Measurements from ENCODE around the gene COL6A5. TPM values are rescaled to one million over a fixed set of nuclear protein-coding genes. Genes with fewer than 3 reads are reported as not detected.

COL6A5 gene
- total RNA-seq (2021; fragmentation: NEBNext Ultra II Directional; extraction: Animal tissue kit (Norgen Biotek cat#: 25700)) = not detected
- long read RNA-seq = 0 reads

GRCh38 chr3:130345487-130346079 is at the start of gene COL6A5:
COL6A5 (plus strand) TSS chr3:130345672; CDS start chr3:130373639, 27,967 bp downstream.
- no peak for TF ChIP-seq CTCF (IDR thresholded peaks at IDR 0.05)
- H3K4me1 Mint-ChIP-seq (ENCODE audit: low read depth) = no peaks in the 10 kb centered on the region
- no peak within 1 kb of the TSS for H3K27ac Mint-ChIP-seq
- no peaks in the 10 kb centered on the region; the same call in 1 of the 2 replicates for H3K27me3 Mint-ChIP-seq (ENCODE audit: insufficient read depth)
- peaks cover 20% of the 10 kb centered on the region for H3K9me3 Mint-ChIP-seq
- H3K36me3 Mint-ChIP-seq (ENCODE audit: low read depth) = no peaks in the 10 kb centered on the region
- DNase-seq = no peak
- H3K4me3 Mint-ChIP-seq = no peak within 1 kb of the TSS

DNA sequence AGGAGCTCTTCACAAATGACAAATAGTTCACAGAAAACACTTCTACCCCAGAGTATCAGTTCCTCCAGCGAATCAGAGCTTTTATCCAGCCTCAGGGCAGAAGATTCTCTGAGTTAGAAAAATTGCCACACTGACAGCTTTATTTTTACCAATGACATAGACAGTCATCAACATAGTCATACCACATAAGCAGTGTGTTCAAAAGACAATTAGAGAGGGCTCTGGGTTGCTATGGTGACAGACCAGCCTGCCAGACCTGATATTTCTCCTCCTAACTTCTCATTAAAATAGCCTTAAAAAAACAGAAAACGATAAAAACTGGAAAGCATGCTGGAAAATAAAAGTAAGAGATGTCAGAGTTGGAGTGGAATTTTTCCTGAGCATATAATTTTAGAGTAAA is 45.9 kb upstream of the COL6A5 start:
- H3K4me3 Mint-ChIP-seq = no peak overlapping the region
- no peak overlapping the region for H3K27ac Mint-ChIP-seq
- peaks cover 12% of the 10 kb centered on the region; the same call in 1 of the 2 replicates for H3K9me3 Mint-ChIP-seq
- TF ChIP-seq CTCF (IDR thresholded peaks at IDR 0.05) = no peak
- H3K27me3 Mint-ChIP-seq (ENCODE audit: insufficient read depth) = no peaks in the 10 kb centered on the region; the same call in 1 of the 2 replicates
- DNase-seq = no peak
- H3K4me1 Mint-ChIP-seq (ENCODE audit: low read depth) = no peaks in the 10 kb centered on the region
- H3K36me3 Mint-ChIP-seq (ENCODE audit: low read depth) = no peaks in the 10 kb centered on the region

DNA sequence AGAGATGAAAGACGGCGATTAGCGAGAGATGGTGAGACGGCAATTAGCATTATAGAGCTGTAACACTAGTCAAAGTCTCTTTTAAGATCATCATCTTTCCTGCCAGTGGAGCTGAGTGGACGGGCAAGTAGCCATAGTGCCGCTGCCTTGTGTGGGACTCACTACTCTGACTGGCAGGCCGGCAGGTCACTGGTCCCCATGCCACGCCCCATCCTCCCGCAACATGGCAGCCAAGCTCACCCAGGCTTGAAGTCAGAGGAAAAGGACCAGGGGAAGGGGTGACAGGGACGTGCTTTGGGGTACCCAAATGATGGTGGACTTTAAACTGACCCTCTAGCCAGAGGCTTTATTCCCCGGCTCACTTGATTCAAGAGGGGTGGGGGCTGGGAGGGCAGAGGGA is 44.6 kb upstream of the COL6A5 start:
- H3K9me3 Mint-ChIP-seq = peaks cover 12% of the 10 kb centered on the region; the same call in 1 of the 2 replicates
- TF ChIP-seq CTCF (IDR thresholded peaks at IDR 0.05) = no peak
- H3K4me3 Mint-ChIP-seq = no peak overlapping the region

DNA sequence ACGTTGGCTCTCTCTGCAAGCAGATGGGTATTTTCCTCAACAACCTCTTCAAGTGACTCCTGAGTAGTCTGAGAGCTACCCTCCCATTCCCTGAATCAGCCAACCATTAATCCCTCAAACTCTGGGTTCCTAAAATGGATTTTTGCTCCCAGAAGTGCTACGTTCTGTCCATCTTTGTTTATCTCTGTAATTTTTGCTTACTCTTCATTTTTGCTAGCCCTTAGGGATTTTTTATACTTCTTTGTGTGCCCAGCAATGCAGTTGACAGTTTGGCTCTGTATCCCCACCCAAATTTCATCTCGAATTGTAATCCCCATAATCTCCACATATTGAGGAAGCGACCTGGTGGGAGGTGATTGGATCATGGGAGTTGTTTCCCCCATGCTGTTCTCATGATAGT is 35.4 kb upstream of the COL6A5 start:
- Mint-ChIP-seq H3K4me1 (ENCODE audit: low read depth) (no peaks in the 10 kb centered on the region), H3K27ac (no peak overlapping the region), H3K9me3 (peaks cover 22% of the 10 kb centered on the region), H3K4me3 (no peak overlapping the region), H3K27me3 (ENCODE audit: insufficient read depth) (peaks cover 1% of the 10 kb centered on the region; the same call in 1 of the 2 replicates), H3K36me3 (ENCODE audit: low read depth) (no peaks in the 10 kb centered on the region)
- TF ChIP-seq CTCF (IDR thresholded peaks at IDR 0.05) = no peak
- no peak for DNase-seq

More for the DNA sequence above, 44.6 kb upstream of the COL6A5 start:
- no peaks in the 10 kb centered on the region for H3K36me3 Mint-ChIP-seq (ENCODE audit: low read depth)
- no peaks in the 10 kb centered on the region for H3K4me1 Mint-ChIP-seq (ENCODE audit: low read depth)
- H3K27me3 Mint-ChIP-seq (ENCODE audit: insufficient read depth) = no peaks in the 10 kb centered on the region; the same call in 1 of the 2 replicates
- no peak for DNase-seq
- no peak overlapping the region for H3K27ac Mint-ChIP-seq

GRCh38 chr3:130312374-130312773 is 33.1 kb upstream of the COL6A5 start:
- H3K27me3 Mint-ChIP-seq (ENCODE audit: insufficient read depth) = peaks cover 1% of the 10 kb centered on the region; the same call in 1 of the 2 replicates
- H3K4me3 Mint-ChIP-seq = no peak overlapping the region
- no peaks in the 10 kb centered on the region for H3K4me1 Mint-ChIP-seq (ENCODE audit: low read depth)
- no peak overlapping the region for H3K27ac Mint-ChIP-seq
- no peak for TF ChIP-seq CTCF (IDR thresholded peaks at IDR 0.05)
- H3K36me3 Mint-ChIP-seq (ENCODE audit: low read depth) = no peaks in the 10 kb centered on the region
- peaks cover 22% of the 10 kb centered on the region for H3K9me3 Mint-ChIP-seq
- no peak for DNase-seq
